HL-60/S4 treated with retinoic acid at 250 ng/mL for 4 days and 3 days (cell line): ENCODE measurements around the gene SLC22A31.

Experiments used
- in situ Hi-C: fragments of 300-500 bp; cut with MboI; formaldehyde crosslinking; loops from 2 replicates; pipeline ENCODE4 v1.7.0; 2022; ENCODE audit warnings: low sequenced_read_pairs

SLC22A31 gene

GRCh38 chr16:89217388-89218191 lies 17.3 kb upstream of the SLC22A31 start, which contains the start of gene ZNF778:
Gene ZNF778, plus strand, starts transcription at chr16:89217703. Its CDS starts 3,425 bp downstream, at chr16:89221128.
- in situ Hi-C loops, result loop anchor here (25.0 kb wide), 1 partner anchor 480 kb away; no protein-coding TSS in a partner anchor

GRCh38 chr16:89217138-89217387 lies 16.7 kb upstream of the SLC22A31 start:
- in situ Hi-C loops, result loop anchor here (25.0 kb wide), 1 partner anchor 480 kb away; no protein-coding TSS in a partner anchor

GRCh38 chr16:89216315-89217137 lies 16.2 kb upstream of the SLC22A31 start:
- in situ Hi-C loops, result loop anchor here (25.0 kb wide), 1 partner anchor 479 kb away; no protein-coding TSS in a partner anchor

GRCh38 chr16:89210904-89211515 lies 10.7 kb upstream of the SLC22A31 start:
- in situ Hi-C loops, result loop anchor here (25.0 kb wide), 1 partner anchor 474 kb away; no protein-coding TSS in a partner anchor

- in situ Hi-C loops, result loop anchor here (25.0 kb wide), 1 partner anchor 473 kb away; no protein-coding TSS in a partner anchor
Measured at GRCh38 chr16:89210165-89210903, 10.0 kb upstream of the SLC22A31 start.

GRCh38 chr16:89209522-89210044 lies 9.2 kb upstream of the SLC22A31 start:
- in situ Hi-C loops, result loop anchor here (25.0 kb wide), 1 partner anchor 472 kb away; no protein-coding TSS in a partner anchor

GRCh38 chr16:89207993-89208392 lies 7.7 kb upstream of the SLC22A31 start:
- in situ Hi-C loops, result loop anchor here (25.0 kb wide), 1 partner anchor 471 kb away; no protein-coding TSS in a partner anchor

GRCh38 chr16:89202422-89203215 lies 2.3 kb upstream of the SLC22A31 start:
- in situ Hi-C loops, result loop anchor here (25.0 kb wide), 1 partner anchor 465 kb away; no protein-coding TSS in a partner anchor

- in situ Hi-C loops, result loop anchor here (25.0 kb wide), 1 partner anchor 464 kb away; no protein-coding TSS in a partner anchor
Measured at GRCh38 chr16:89201439-89202377, 1.4 kb upstream of the SLC22A31 start.

- in situ Hi-C loops, result loop anchor here (25.0 kb wide), 1 partner anchor 464 kb away; no protein-coding TSS in a partner anchor
Measured at GRCh38 chr16:89200850-89201411, 594 bp upstream of the SLC22A31 start.

- in situ Hi-C loops, result loop anchor here (25.0 kb wide), 1 partner anchor 462 kb away; no protein-coding TSS in a partner anchor
Measured at GRCh38 chr16:89199241-89200123, 855 bp downstream of the SLC22A31 start.

GRCh38 chr16:89198417-89199240 lies 1.7 kb downstream of the SLC22A31 start:
- in situ Hi-C loops, result no loop called here

GRCh38 chr16:89197633-89198416 lies 2.5 kb downstream of the SLC22A31 start:
- in situ Hi-C loops, result no loop called here

- in situ Hi-C loops, result no loop called here
Measured at GRCh38 chr16:89197033-89197632, 3.2 kb downstream of the SLC22A31 start.
